MCF 10A (cell line): ENCODE measurements around the gene TFG. TPM values are rescaled to one million over a fixed set of nuclear protein-coding genes. Genes with fewer than 3 reads are reported as not detected.

Experiments used
- BruUV-seq: library from RNA; stranded (reverse); fragments of 400-500 nt; replicated peaks from 2 replicates; lab custom pipeline; 2021; lab: Mats Ljungman, UMichigan
- CTCF ChIA-PET: fragments of 300-600 bp; sonication (Branson Sonifier 250); formaldehyde crosslinking; extraction: SDS; loops from one replicate; lab custom pipeline; 2021; ENCODE audit warnings: antibody characterized with exemption, inconsistent platforms; lab: Yijun Ruan, JAX
- POLR2A ChIA-PET: fragments of 300-600, 350-650 bp; sonication (Branson Sonifier 250); formaldehyde crosslinking; extraction: SDS; loops from one replicate; lab custom pipeline; 2020; ENCODE audit warnings: antibody characterized with exemption, inconsistent platforms; lab: Yijun Ruan, JAX
- DNase-seq: peaks from one replicate; pipeline ENCODE4 v3.0.0-alpha.2; 2018; ENCODE audit not compliant: unreplicated experiment
- H3K27ac Mint-ChIP-seq: one replicate; pipeline ENCODE4 v1.8.0; 2022; ENCODE audit warnings: mild to moderate bottlenecking, low read depth, mixed read lengths; ENCODE audit not compliant: unreplicated experiment
- H3K27me3 Mint-ChIP-seq: one replicate; pipeline ENCODE4 v1.8.0; 2022; ENCODE audit warnings: mixed read lengths; ENCODE audit not compliant: insufficient read depth, unreplicated experiment
- H3K36me3 Mint-ChIP-seq: one replicate; pipeline ENCODE4 v1.8.0; 2022; ENCODE audit warnings: mild to moderate bottlenecking, moderate library complexity, mixed read lengths; ENCODE audit not compliant: insufficient read depth, unreplicated experiment
- H3K4me1 Mint-ChIP-seq: one replicate; pipeline ENCODE4 v1.8.0; 2022; ENCODE audit warnings: mixed read lengths; ENCODE audit not compliant: insufficient read depth, unreplicated experiment
- H3K4me3 Mint-ChIP-seq: one replicate; pipeline ENCODE4 v1.8.0; 2022; ENCODE audit warnings: mild to moderate bottlenecking, moderate library complexity, mixed read lengths; ENCODE audit not compliant: unreplicated experiment
- H3K9me3 Mint-ChIP-seq: one replicate; pipeline ENCODE4 v1.8.0; 2022; ENCODE audit warnings: mixed read lengths; ENCODE audit not compliant: unreplicated experiment
- CTCF ChIP-seq: fragments of 200-600 bp; IDR thresholded peaks from one replicate; pipeline ENCODE4 v1.8.0; 2022; ENCODE audit warnings: antibody characterized with exemption, mild to moderate bottlenecking; ENCODE audit not compliant: unreplicated experiment
- intact Hi-C: fragments of 100-400 bp; cut with micrococcal nuclease; formaldehyde crosslinking; loops from 2 replicates; pipeline ENCODE4 v1.14.1; 2022
- total RNA-seq: library from RNA; stranded (reverse); gene quantifications from 2 replicates; pipeline ENCODE4 v1.2.3, GENCODE V29; 2022

Gene TFG
- total RNA-seq, 1 experiment from 2014 or later: 168 TPM

GRCh38 chr3:100746092-100746491 is 36.8 kb downstream of the TFG start:
- DNase-seq: no peak
- POLR2A ChIA-PET: no interaction called here
- Mint-ChIP-seq H3K36me3 (peaks cover 91% of the 10 kb centered on the region), H3K27me3 (no peaks in the 10 kb centered on the region), H3K27ac (no peak overlapping the region), H3K4me1 (no peaks in the 10 kb centered on the region), H3K4me3 (no peak overlapping the region), H3K9me3 (no peaks in the 10 kb centered on the region)
- intact Hi-C loops: no loop called here
- TF ChIP-seq CTCF: no peak
- no TSS peak for BruUV-seq
- CTCF ChIA-PET: interaction anchor here (0.6 kb wide), 2 partner anchors 46 to 670 kb away, joined by 4 read pairs; no protein-coding TSS in a partner anchor

- Mint-ChIP-seq H3K4me1 (no peaks in the 10 kb centered on the region), H3K36me3 (peaks cover 92% of the 10 kb centered on the region), H3K4me3 (no peak overlapping the region), H3K9me3 (no peaks in the 10 kb centered on the region), H3K27me3 (no peaks in the 10 kb centered on the region), H3K27ac (no peak overlapping the region)
- no peak for TF ChIP-seq CTCF
- intact Hi-C loops: no loop called here
- ChIA-PET CTCF (interaction anchor here (0.6 to 1.4 kb wide), 3 partner anchors 12 to 48 kb away, joined by 3 to 5 read pairs (median 3); no protein-coding TSS in a partner anchor), POLR2A (interaction anchor here (1.2 kb wide), 1 partner anchor 38 kb away, joined by 3 read pairs; no protein-coding TSS in a partner anchor)
- BruUV-seq: no TSS peak
- DNase-seq: no peak
These were observed 38.9 kb downstream of the TFG start for GRCh38 chr3:100748220-100748619.

- ChIA-PET POLR2A (interaction anchor here (0.7 to 1.2 kb wide), 2 partner anchors 21 to 38 kb away, joined by 3 read pairs; no protein-coding TSS in a partner anchor), CTCF (interaction anchor here (1.4 kb wide), 1 partner anchor 12 kb away, joined by 3 read pairs; no protein-coding TSS in a partner anchor)
- H3K4me1 Mint-ChIP-seq: no peaks in the 10 kb centered on the region
- H3K4me3 Mint-ChIP-seq: no peak overlapping the region
- intact Hi-C loops: no loop called here
- H3K27me3 Mint-ChIP-seq: no peaks in the 10 kb centered on the region
- peaks cover 91% of the 10 kb centered on the region for H3K36me3 Mint-ChIP-seq
- BruUV-seq: no TSS peak
- TF ChIP-seq CTCF: no peak
- no peak for DNase-seq
- no peaks in the 10 kb centered on the region for H3K9me3 Mint-ChIP-seq
- no peak overlapping the region for H3K27ac Mint-ChIP-seq
These were observed 39.7 kb downstream of the TFG start for GRCh38 chr3:100748967-100749366.

GRCh38 chr3:100753846-100754245 is 44.6 kb downstream of the TFG start:
- H3K27ac Mint-ChIP-seq: no peak overlapping the region
- no peak for DNase-seq
- H3K4me3 Mint-ChIP-seq: no peak overlapping the region
- TF ChIP-seq CTCF: no peak
- intact Hi-C loops: no loop called here
- no TSS peak for BruUV-seq
- CTCF ChIA-PET: interaction anchor here (1.1 to 2.4 kb wide), 2 partner anchors 16 to 443 kb away, joined by 3 to 7 read pairs; no protein-coding TSS in a partner anchor
- H3K27me3 Mint-ChIP-seq: no peaks in the 10 kb centered on the region
- H3K9me3 Mint-ChIP-seq: no peaks in the 10 kb centered on the region
- peaks cover 61% of the 10 kb centered on the region for H3K36me3 Mint-ChIP-seq
- no peaks in the 10 kb centered on the region for H3K4me1 Mint-ChIP-seq
- POLR2A ChIA-PET: no interaction called here
